NOMO-1 (cell line): ENCODE results near the gene PARM1.

Experiments used
- DNase-seq, 2 experiments: peaks; one replicate each; lab custom pipeline; 2025; ENCODE audit not compliant: unreplicated experiment in 2 of 2; lab: John Stamatoyannopoulos, UW

Gene PARM1

GRCh38 chr4:75065909-75066308 is 133.0 kb downstream of the PARM1 start:
- no peak for DNase-seq

- DNase-seq = peak in 1 of 2 experiments; percentile 19
Observed at GRCh38 chr4:75069493-75070074, 136.7 kb downstream of the PARM1 start.

- no peak for DNase-seq
Observed at GRCh38 chr4:75071317-75071716, 138.4 kb downstream of the PARM1 start.

- no peak for DNase-seq
Observed at GRCh38 chr4:75080888-75081287, 148.0 kb downstream of the PARM1 start.

GRCh38 chr4:75081561-75081960 is 148.6 kb downstream of the PARM1 start:
- no peak for DNase-seq

GRCh38 chr4:75087416-75087815 is 154.5 kb downstream of the PARM1 start:
- no peak for DNase-seq

GRCh38 chr4:75087865-75088264 is 154.9 kb downstream of the PARM1 start:
- no peak for DNase-seq

GRCh38 chr4:75089206-75089605 is 156.3 kb downstream of the PARM1 start:
- no peak for DNase-seq

GRCh38 chr4:75099321-75099720 is 166.4 kb downstream of the PARM1 start:
- DNase-seq = no peak
